CD4-positive, alpha-beta T cell treated with Interleukin-21 for 1 hour (primary cell): ENCODE data around the gene ZBTB7B.

ENCODE experiments used
- DNase-seq: peaks from one replicate; pipeline ENCODE4 v3.0.0-alpha.2; 2020

ZBTB7B gene

GRCh38 chr1:155005076-155006011, 2.7 kb downstream of the ZBTB7B start:
- peak; percentile 58 for DNase-seq

- peak; percentile 69 for DNase-seq
These were observed 4.0 kb downstream of the ZBTB7B start for GRCh38 chr1:155006601-155007101.

- no peak for DNase-seq
These were observed 4.7 kb downstream of the ZBTB7B start for GRCh38 chr1:155007251-155007828.

GRCh38 chr1:155008015-155008941, 5.7 kb downstream of the ZBTB7B start:
- peak; percentile 39 for DNase-seq

- no peak for DNase-seq
These were observed 6.7 kb downstream of the ZBTB7B start for GRCh38 chr1:155009221-155009711.

- DNase-seq: no peak
These were observed 7.1 kb downstream of the ZBTB7B start for GRCh38 chr1:155009742-155010141.

GRCh38 chr1:155010211-155010918, 7.8 kb downstream of the ZBTB7B start:
- peak; percentile 44 for DNase-seq

GRCh38 chr1:155011004-155011416, 8.4 kb downstream of the ZBTB7B start:
- DNase-seq: no peak

GRCh38 chr1:155011437-155012025, 8.9 kb downstream of the ZBTB7B start:
- DNase-seq: no peak

- DNase-seq: peak; percentile 49
These were observed 9.5 kb downstream of the ZBTB7B start for GRCh38 chr1:155012026-155012546.

- DNase-seq: no peak
These were observed 10.4 kb downstream of the ZBTB7B start for GRCh38 chr1:155012776-155013602.

- DNase-seq: peak; percentile 52
These were observed 11.0 kb downstream of the ZBTB7B start for GRCh38 chr1:155013632-155014031.

GRCh38 chr1:155014709-155015508, 12.3 kb downstream of the ZBTB7B start:
- no peak for DNase-seq

GRCh38 chr1:155015527-155016230, 13.1 kb downstream of the ZBTB7B start:
- no peak for DNase-seq

- no peak for DNase-seq
These were observed 13.7 kb downstream of the ZBTB7B start for GRCh38 chr1:155016231-155016831.

- DNase-seq: peak; percentile 89
These were observed 14.7 kb downstream of the ZBTB7B start for GRCh38 chr1:155017041-155017945.

- no peak for DNase-seq
These were observed 15.3 kb downstream of the ZBTB7B start for GRCh38 chr1:155017946-155018316.
